ENCODE data around the gene SHC3. TPM values are rescaled to one million over a fixed set of nuclear protein-coding genes. Genes with fewer than 3 reads are reported as not detected.
A peak's percentile ranks its signal among the peaks of the same experiment; 100 is the strongest.

Gene SHC3
- total RNA-seq, 1 experiment from 2014 or later = 0.27 TPM

DNA sequence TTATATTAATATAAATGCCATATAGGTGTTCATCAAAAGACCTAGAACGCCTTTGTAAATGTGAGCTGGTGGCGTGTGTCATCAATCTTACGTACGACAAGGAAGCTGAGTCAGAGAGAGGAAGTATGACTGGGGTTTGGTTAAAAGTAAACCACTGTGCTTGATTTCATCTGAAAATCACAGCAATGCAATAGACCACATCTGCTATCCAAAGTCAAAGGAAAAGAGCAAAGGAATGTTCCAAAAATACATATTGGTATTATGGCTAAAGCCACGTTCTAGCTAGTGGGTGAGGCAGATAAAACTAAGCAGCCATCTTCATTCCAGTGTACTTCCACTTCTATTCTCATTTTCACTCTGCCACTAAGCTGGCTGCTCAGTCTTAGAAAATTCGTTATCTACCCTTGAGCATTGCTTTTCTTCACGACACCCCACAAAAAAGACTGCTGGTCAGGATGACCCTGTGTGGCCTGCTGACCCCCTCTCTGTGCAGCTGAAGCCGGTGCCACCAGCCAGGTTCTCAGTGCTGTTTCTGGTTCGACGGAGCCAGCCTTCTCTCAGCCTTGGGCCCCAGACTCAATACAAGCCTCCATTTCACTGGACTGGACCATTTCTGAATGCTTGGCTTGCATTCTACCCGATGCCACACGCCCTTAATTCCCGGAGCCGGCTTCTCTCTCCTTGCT lies 23.8 kb downstream of the SHC3 start:
- Histone ChIP-seq H3K27me3 (ENCODE audit: insufficient read depth, low read length) (no peaks in the 10 kb centered on the region), H3K4me3 (replicated peaks in 1 of 2; ENCODE audit: low read depth in 1 of 2, low read length in 2 of 2) (peak overlapping the region in 1 of 2 experiments; percentile 5; a peak in 1 of 4 replicates), H3K4me2 (ENCODE audit: low read length) (peak overlapping the region; percentile 67), H3K9ac (ENCODE audit: low read length) (peak overlapping the region; percentile 24), H3K9me3 (ENCODE audit: control insufficient read depth in 1 of 2, insufficient read depth in 1 of 2, low read depth in 1 of 2, low read length in 2 of 2) (no peaks in the 10 kb centered on the region), H3K36me3 (ENCODE audit: control insufficient read depth in 1 of 2, insufficient read depth in 2 of 2, low read length in 2 of 2) (no peaks in the 10 kb centered on the region), H3K79me2 (ENCODE audit: insufficient read depth, low read length) (no peaks in the 10 kb centered on the region), H2AFZ (ENCODE audit: low read depth, low read length, poor library complexity, severe bottlenecking) (peak overlapping the region; percentile 72), H4K20me1 (ENCODE audit: insufficient read depth) (no peaks in the 10 kb centered on the region; the same call in 1 of the 2 replicates), H3K9me2 (ENCODE audit: insufficient read depth) (no peaks in the 10 kb centered on the region; the same call in 1 of the 2 replicates), H3K27ac (ENCODE audit: low read depth, low read length) (peak overlapping the region; percentile 18; the same call in 1 of the 2 replicates), H3K4me1 (ENCODE audit: control insufficient read depth in 1 of 2, insufficient read depth in 2 of 2, low read length in 2 of 2) (peaks cover 9 to 24% of the 10 kb centered on the region in 2 experiments)
- ATAC-seq = peak; percentile 80
- ChIA-PET CTCF (no interaction called here), RAD21 (ENCODE audit: low non-redundant PET in 1 of 2, low total read pairs in 2 of 2, uncharacterized antibody in 2 of 2, unreplicated experiment in 2 of 2) (no interaction called here), POLR2A (no interaction called here)
- TF ChIP-seq FOSL1 (IDR thresholded peaks at IDR 0.05; ENCODE audit: low read depth) = peak; percentile 89
- TF ChIP-seq ZNF274 (IDR thresholded peaks at IDR 0.05; ENCODE audit: low read depth, low read length) = no peak
- TF ChIP-seq EZH2phosphoT487 (IDR thresholded peaks at IDR 0.05; ENCODE audit: borderline replicate concordance) = no peak
- no peak for TF ChIP-seq CBX3 (IDR thresholded peaks at IDR 0.05; ENCODE audit: low read depth)
- TF ChIP-seq JUND (IDR thresholded peaks at IDR 0.05) = peak; percentile 77
- TF ChIP-seq, protein P1, sequence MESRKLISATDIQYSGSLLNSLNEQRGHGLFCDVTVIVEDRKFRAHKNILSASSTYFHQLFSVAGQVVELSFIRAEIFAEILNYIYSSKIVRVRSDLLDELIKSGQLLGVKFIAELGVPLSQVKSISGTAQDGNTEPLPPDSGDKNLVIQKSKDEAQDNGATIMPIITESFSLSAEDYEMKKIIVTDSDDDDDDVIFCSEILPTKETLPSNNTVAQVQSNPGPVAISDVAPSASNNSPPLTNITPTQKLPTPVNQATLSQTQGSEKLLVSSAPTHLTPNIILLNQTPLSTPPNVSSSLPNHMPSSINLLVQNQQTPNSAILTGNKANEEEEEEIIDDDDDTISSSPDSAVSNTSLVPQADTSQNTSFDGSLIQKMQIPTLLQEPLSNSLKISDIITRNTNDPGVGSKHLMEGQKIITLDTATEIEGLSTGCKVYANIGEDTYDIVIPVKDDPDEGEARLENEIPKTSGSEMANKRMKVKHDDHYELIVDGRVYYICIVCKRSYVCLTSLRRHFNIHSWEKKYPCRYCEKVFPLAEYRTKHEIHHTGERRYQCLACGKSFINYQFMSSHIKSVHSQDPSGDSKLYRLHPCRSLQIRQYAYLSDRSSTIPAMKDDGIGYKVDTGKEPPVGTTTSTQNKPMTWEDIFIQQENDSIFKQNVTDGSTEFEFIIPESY (IDR thresholded peaks at IDR 0.05; ENCODE audit: extremely low read depth, insufficient replicate concordance, low read length) = no peak
- TF ChIP-seq RAD21 (IDR thresholded peaks at IDR 0.05; ENCODE audit: low read depth) = no peak; the same call in 1 of the 2 replicates
- TF ChIP-seq, protein P2, sequence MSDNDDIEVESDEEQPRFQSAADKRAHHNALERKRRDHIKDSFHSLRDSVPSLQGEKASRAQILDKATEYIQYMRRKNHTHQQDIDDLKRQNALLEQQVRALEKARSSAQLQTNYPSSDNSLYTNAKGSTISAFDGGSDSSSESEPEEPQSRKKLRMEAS (IDR thresholded peaks at IDR 0.05) = peak; percentile 50
- TF ChIP-seq POLR2A (IDR thresholded peaks at IDR 0.05; ENCODE audit: borderline replicate concordance, extremely low read depth, insufficient read depth, insufficient read length) = no peak
- no peak for TF ChIP-seq EZH2 (IDR thresholded peaks at IDR 0.05)
- TF ChIP-seq SP1 (IDR thresholded peaks at IDR 0.05; ENCODE audit: low read depth) = peak; percentile 64
- peak; percentile 48 for TF ChIP-seq CEBPB (IDR thresholded peaks at IDR 0.05; ENCODE audit: low read depth)
- no peak for TF ChIP-seq POLR2AphosphoS5 (IDR thresholded peaks at IDR 0.05; ENCODE audit: low read depth, low read length)
- TF ChIP-seq, protein P3, sequence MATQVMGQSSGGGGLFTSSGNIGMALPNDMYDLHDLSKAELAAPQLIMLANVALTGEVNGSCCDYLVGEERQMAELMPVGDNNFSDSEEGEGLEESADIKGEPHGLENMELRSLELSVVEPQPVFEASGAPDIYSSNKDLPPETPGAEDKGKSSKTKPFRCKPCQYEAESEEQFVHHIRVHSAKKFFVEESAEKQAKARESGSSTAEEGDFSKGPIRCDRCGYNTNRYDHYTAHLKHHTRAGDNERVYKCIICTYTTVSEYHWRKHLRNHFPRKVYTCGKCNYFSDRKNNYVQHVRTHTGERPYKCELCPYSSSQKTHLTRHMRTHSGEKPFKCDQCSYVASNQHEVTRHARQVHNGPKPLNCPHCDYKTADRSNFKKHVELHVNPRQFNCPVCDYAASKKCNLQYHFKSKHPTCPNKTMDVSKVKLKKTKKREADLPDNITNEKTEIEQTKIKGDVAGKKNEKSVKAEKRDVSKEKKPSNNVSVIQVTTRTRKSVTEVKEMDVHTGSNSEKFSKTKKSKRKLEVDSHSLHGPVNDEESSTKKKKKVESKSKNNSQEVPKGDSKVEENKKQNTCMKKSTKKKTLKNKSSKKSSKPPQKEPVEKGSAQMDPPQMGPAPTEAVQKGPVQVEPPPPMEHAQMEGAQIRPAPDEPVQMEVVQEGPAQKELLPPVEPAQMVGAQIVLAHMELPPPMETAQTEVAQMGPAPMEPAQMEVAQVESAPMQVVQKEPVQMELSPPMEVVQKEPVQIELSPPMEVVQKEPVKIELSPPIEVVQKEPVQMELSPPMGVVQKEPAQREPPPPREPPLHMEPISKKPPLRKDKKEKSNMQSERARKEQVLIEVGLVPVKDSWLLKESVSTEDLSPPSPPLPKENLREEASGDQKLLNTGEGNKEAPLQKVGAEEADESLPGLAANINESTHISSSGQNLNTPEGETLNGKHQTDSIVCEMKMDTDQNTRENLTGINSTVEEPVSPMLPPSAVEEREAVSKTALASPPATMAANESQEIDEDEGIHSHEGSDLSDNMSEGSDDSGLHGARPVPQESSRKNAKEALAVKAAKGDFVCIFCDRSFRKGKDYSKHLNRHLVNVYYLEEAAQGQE (IDR thresholded peaks at IDR 0.05; ENCODE audit: low read depth) = no peak
- TF ChIP-seq SRF (IDR thresholded peaks at IDR 0.05; ENCODE audit: low read depth) = peak; percentile 44; the same call in 1 of the 2 replicates
- DNase-seq (ENCODE audit: low read depth, low spot score) = peak; percentile 51
- intact Hi-C loops (cut with micrococcal nuclease) = no loop called here
- no TSS peak for BruUV-seq (replicated peaks)

Data from HCT116 (cell line).